Measurements from ENCODE around the gene KLK13.

KLK13 gene

DNA sequence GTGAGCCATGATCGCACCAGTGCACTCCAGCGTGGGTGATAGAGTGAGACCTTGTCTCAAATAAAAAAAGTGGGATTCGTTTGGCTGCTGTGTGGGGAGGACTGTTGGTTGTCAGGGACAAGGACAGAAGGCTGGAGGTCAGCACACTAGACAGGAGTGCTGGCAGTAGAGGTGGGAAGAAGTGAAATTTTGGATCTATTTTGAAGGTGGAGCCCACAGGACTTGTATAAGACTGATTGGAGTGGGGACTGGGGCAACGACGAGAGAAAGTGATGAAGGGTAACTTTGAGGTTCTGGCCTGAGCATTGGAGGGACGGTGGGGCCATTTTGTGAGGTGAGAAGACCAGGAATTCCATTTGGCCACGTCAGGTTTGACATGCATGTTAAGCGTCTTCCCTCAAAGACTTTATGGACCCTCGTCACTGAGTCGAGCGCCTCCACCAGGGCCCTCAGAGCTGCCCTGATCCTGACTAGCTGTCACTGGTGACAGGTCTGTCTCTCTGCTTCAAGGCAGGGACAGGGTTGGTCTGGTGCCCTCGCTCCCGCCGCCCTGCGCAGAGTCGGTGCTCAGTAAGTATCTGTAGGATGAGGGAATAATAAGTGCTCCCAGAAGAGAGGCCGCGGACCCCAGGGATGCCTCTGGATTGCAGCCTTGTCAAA lies 42.6 kb upstream of the KLK13 start:
- DNase-seq (ENCODE audit: extremely low read depth, low read depth) = no peak
- TF ChIP-seq, protein P1, sequence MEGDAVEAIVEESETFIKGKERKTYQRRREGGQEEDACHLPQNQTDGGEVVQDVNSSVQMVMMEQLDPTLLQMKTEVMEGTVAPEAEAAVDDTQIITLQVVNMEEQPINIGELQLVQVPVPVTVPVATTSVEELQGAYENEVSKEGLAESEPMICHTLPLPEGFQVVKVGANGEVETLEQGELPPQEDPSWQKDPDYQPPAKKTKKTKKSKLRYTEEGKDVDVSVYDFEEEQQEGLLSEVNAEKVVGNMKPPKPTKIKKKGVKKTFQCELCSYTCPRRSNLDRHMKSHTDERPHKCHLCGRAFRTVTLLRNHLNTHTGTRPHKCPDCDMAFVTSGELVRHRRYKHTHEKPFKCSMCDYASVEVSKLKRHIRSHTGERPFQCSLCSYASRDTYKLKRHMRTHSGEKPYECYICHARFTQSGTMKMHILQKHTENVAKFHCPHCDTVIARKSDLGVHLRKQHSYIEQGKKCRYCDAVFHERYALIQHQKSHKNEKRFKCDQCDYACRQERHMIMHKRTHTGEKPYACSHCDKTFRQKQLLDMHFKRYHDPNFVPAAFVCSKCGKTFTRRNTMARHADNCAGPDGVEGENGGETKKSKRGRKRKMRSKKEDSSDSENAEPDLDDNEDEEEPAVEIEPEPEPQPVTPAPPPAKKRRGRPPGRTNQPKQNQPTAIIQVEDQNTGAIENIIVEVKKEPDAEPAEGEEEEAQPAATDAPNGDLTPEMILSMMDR (IDR thresholded peaks at IDR 0.05; ENCODE audit: low read depth, low read length) = no peak

DNA sequence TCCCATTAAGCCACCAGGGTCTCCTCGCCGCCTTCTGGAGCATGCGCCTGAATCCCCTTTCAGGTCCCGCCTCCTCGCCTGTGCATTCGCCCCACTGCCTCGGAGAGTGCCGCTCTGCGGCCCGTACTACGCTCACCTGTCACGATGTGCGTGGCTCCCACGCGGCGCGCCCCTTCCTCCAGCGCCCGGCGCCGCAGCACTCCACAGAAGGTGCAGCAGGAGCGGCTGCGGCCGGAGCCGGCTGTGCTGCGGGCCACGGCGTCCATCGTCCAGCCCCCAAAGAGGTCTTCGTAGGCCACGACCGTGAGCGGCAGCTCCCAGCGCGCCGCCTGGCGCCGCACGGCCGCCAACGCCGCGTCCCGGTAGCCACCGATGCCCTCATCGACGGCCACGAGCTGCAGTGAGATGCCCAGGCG lies 39.0 kb upstream of the KLK13 start:
- TF ChIP-seq, protein P1 (IDR thresholded peaks at IDR 0.05; ENCODE audit: low read depth, low read length) = no peak
- no peak for DNase-seq (ENCODE audit: extremely low read depth, low read depth)

DNA sequence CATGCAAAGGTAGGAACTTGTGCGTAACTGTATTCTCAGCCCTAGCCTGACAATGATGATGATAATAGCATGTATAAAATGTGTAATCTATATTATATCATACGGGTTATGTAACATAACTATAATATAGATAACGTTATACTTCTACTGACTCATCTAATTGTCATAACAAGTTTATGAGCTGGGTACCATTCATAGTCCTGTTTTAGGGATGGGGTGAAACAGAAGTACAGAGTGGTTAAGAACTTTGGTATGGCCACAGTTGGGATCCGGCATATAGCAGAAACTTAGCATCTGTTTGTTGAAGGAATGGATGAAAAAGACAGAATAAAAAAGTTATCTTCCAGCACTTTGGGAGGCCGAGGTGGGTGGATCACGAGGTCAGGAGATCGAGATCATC lies 38.1 kb upstream of the KLK13 start:
- DNase-seq (ENCODE audit: extremely low read depth, low read depth) = no peak
- TF ChIP-seq, protein P1 (IDR thresholded peaks at IDR 0.05; ENCODE audit: low read depth, low read length) = no peak

DNA sequence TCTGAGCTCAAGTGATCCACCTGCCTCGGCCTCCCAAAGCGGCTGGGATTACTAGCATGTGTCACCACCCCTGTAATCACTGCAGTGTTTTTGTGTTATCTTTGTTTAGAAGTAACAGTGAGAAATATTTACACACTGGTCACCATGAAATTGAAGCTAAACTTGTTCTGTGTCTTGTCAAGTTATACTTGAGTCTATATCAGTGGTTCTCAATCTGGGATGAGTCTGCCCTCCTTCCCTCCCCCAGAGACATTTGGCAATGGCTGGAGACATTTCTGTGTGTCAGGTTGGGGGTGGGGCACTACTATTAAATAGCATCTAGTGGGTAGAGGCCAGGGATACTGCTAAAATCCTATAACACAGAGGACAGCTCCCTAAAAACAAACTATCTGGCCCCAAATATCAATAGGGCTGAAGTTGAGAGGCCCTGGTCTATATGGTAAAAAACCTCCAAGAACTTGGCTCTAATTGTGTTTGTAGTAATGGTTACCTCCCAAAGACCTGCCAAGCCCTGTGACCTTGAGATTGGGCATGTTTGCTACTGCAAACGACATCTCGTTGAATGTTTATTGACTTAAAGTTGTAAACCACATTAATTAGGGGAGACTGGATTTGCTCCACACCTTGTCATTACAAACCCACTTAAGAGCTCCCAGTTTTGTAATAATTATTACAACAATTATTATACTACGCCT lies 36.4 kb upstream of the KLK13 start:
- TF ChIP-seq, protein P1 (IDR thresholded peaks at IDR 0.05; ENCODE audit: low read depth, low read length) = no peak
- no peak for DNase-seq (ENCODE audit: extremely low read depth, low read depth)

DNA sequence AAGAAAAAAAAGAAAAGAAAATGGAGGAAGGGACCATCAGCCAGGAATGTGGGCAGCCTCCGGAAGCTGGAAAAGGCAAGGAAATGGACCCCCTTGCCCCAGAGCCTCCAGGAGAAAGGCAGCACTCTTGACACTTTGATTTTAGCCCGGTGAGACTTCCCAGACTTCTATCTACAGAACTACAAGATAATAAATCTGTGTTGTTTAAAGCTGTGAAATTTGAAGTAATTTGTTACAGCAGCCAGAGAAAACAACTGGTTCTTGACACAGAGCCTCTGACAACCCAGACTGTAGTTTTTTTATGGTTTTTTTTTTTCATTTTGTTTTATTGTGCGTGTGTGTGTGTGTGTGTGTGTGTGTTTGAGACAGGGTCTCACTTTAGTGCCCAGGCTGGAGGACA lies 35.7 kb upstream of the KLK13 start:
- DNase-seq (ENCODE audit: extremely low read depth, low read depth) = no peak
- TF ChIP-seq, protein P1 (IDR thresholded peaks at IDR 0.05; ENCODE audit: low read depth, low read length) = no peak

DNA sequence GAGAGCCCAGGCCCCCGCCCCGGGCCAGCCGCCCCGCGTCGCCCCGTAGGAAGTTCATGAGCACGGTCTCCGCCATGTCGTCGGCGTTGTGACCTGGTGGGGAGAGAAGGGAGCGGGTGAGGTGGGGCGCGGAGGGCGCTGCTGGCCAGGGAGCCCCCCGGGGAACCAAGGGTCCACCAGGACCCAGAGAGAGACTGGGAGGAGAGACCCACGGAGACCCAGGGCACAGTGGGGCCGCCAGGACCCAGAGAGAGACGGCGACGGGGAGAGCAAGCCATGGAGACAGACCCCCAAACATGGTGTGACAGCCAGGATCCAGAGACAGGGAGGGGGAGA lies 34.1 kb upstream of the KLK13 start:
- TF ChIP-seq, protein P1 (IDR thresholded peaks at IDR 0.05; ENCODE audit: low read depth, low read length) = no peak
- no peak for DNase-seq (ENCODE audit: extremely low read depth, low read depth)

DNA sequence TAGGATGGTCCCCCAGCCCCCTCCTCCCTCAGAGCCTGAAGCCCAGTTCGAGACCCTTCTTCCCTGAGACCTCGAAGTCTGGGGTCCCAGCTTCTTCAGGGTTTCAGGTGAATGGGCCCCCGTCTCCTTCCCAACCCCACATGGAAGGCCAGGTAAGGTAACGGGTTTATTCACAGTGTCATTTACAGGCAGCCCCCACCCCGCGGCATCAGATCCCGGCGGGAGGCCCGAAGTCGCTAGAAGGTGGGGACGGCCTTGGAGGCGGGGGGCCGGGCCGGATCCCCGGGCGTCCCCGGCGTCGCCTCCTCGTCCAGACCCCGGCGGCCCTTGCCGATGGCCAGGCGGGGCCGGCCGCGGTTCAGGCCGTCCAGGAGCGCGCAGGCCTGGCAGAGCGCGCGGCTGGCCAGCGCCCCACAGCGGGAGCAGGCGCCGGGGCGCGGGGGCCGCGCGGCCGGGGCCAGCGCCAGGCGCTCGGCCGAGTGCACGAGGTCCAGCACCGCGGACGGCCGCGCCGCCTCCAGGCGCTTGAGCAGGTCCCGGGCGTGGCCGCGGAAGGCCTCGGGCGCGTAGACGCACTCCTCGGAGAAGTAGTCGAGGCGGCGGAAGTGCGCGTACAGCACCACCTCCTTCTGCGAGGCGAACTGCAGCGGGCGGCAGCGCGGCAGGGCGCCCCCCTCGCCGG lies 33.6 kb upstream of the KLK13 start:
- TF ChIP-seq, protein P1 (IDR thresholded peaks at IDR 0.05; ENCODE audit: low read depth, low read length) = no peak
- DNase-seq (ENCODE audit: extremely low read depth, low read depth) = no peak
